Right renal pelvis (tissue), 4 donors: Measurements from ENCODE around the gene ATG4C. TPM values are rescaled to one million over a fixed set of nuclear protein-coding genes. Genes with fewer than 3 reads are reported as not detected.

ENCODE experiments used
- DNase-seq, 4 donors: peaks; one replicate each; pipeline ENCODE4 v3.0.0-alpha.2; 2013; ENCODE audit warnings: low read depth in 4 of 4, low spot score in 3 of 4, missing footprints in 1 of 4
- polyA plus RNA-seq, 4 donors: library from polyadenylated mRNA; unstranded; fragments of 120-200 nt; gene quantifications; one replicate each; pipeline ENCODE4 v1.2.1, GENCODE V29; 2013; ENCODE audit not compliant: insufficient read length in 4 of 4

Gene ATG4C
- polyA plus RNA-seq, 4 donors, result 19.7 to 26.0 (median 23.7) TPM

GRCh38 chr1:62834400-62834961 is 50.5 kb downstream of the ATG4C start:
- no peak for DNase-seq

GRCh38 chr1:62836856-62837540 is 53.1 kb downstream of the ATG4C start:
- no peak for DNase-seq

- DNase-seq, result no peak
Observed at GRCh38 chr1:62840555-62840954, 56.6 kb downstream of the ATG4C start.

- DNase-seq, result peak; percentile 51 to 53 (median 53)
Observed at GRCh38 chr1:62841587-62842169, 57.7 kb downstream of the ATG4C start.

- no peak for DNase-seq
Observed at GRCh38 chr1:62844030-62844429, 60.1 kb downstream of the ATG4C start.

- DNase-seq, result no peak
Observed at GRCh38 chr1:62849031-62849430, 65.1 kb downstream of the ATG4C start.

GRCh38 chr1:62852253-62852652 is 68.3 kb downstream of the ATG4C start:
- no peak for DNase-seq

GRCh38 chr1:62856960-62857359 is 73.0 kb downstream of the ATG4C start:
- DNase-seq, result no peak

GRCh38 chr1:62869217-62869754 is 85.4 kb downstream of the ATG4C start:
- DNase-seq, result no peak

- no peak for DNase-seq
Observed at GRCh38 chr1:62870148-62870547, 86.2 kb downstream of the ATG4C start.

- no peak for DNase-seq
Observed at GRCh38 chr1:62875676-62876075, 91.7 kb downstream of the ATG4C start.

GRCh38 chr1:62876535-62876934 is 92.6 kb downstream of the ATG4C start:
- DNase-seq, result no peak

GRCh38 chr1:62877579-62877978 is 93.6 kb downstream of the ATG4C start:
- DNase-seq, result no peak

- no peak for DNase-seq
Observed at GRCh38 chr1:62879962-62880361, 96.0 kb downstream of the ATG4C start.

- DNase-seq, result no peak
Observed at GRCh38 chr1:62882201-62883104, 98.5 kb downstream of the ATG4C start.

- no peak for DNase-seq
Observed at GRCh38 chr1:62884156-62884740, 100.3 kb downstream of the ATG4C start.

GRCh38 chr1:62887799-62888507 is 104.0 kb downstream of the ATG4C start:
- DNase-seq, result no peak

GRCh38 chr1:62891956-62892562 is 108.1 kb downstream of the ATG4C start:
- no peak for DNase-seq

GRCh38 chr1:62897788-62898187 is 113.9 kb downstream of the ATG4C start:
- no peak for DNase-seq
